ENCODE data around the gene WWTR1. TPM values are rescaled to one million over a fixed set of nuclear protein-coding genes. Genes with fewer than 3 reads are reported as not detected.
A peak's percentile ranks its signal among the peaks of the same experiment; 100 is the strongest.

WWTR1 gene
- polyA plus RNA-seq, 1 donor (not counting 4 experiments of a cell fraction or from before 2014, with no cell fraction given), result 77.3 TPM

GRCh38 chr3:149686996-149687395 lies 29.2 kb upstream of the WWTR1 start:
- H3K4me1 ChIP-seq (ENCODE audit: control insufficient read depth, extremely low read depth, insufficient read depth, low read length), result peaks cover 3% of the 10 kb centered on the region
- no peak overlapping the region for H3K9ac ChIP-seq (ENCODE audit: control insufficient read depth, extremely low read depth, insufficient read depth, low read length)
- H3K4me3 ChIP-seq (ENCODE audit: control insufficient read depth in 2 of 3, extremely low read depth in 1 of 3, insufficient read depth in 2 of 3, low read depth in 1 of 3, low read length in 3 of 3), result no peak overlapping the region
- dilution Hi-C loops (cut with MboI; ENCODE audit: extremely low pct_ligation_motif_present, low sequenced_read_pairs), result no loop called here
- H3K9me3 ChIP-seq (ENCODE audit: control insufficient read depth, low read depth, low read length), result no peaks in the 10 kb centered on the region
- no peaks in the 10 kb centered on the region for H3K79me2 ChIP-seq (ENCODE audit: control insufficient read depth, insufficient read depth, low read length)
- DNase-seq (ENCODE audit: low read depth, low spot score), result no peak
- no peak overlapping the region for H2AFZ ChIP-seq (ENCODE audit: control insufficient read depth, low read length)
- H4K20me1 ChIP-seq (ENCODE audit: control insufficient read depth, extremely low read depth, insufficient read depth, low read length), result no peaks in the 10 kb centered on the region
- H3K4me2 ChIP-seq (ENCODE audit: control insufficient read depth, extremely low read depth, insufficient read depth, low read depth, low read length), result no peak overlapping the region
- no peaks in the 10 kb centered on the region for H3K9me1 ChIP-seq (ENCODE audit: control insufficient read depth, extremely low read depth, insufficient read depth, low read length)
- no peak for FAIRE-seq
- no peak overlapping the region for H3K27ac ChIP-seq (ENCODE audit: control insufficient read depth, insufficient read depth, low read length)
- no peaks in the 10 kb centered on the region for H3K36me3 ChIP-seq (ENCODE audit: control insufficient read depth in 2 of 2, extremely low read depth in 1 of 2, insufficient read depth in 2 of 2, low read length in 2 of 2)
- H3K27me3 ChIP-seq (ENCODE audit: control insufficient read depth, extremely low read depth, insufficient read depth, low read length), result no peaks in the 10 kb centered on the region
- TF ChIP-seq EZH2 (IDR thresholded peaks at IDR 0.05; ENCODE audit: low read length) (no peak), CTCF (optimal IDR thresholded peaks at IDR 0.05 in 1 of 3, IDR thresholded peaks at IDR 0.05 in 1 of 3, conservative IDR thresholded peaks at IDR 0.05 in 1 of 3; ENCODE audit: extremely low read depth in 1 of 3, insufficient read depth in 2 of 3, low read length in 3 of 3) (no peak)

- no peaks in the 10 kb centered on the region for H3K27me3 ChIP-seq (ENCODE audit: control insufficient read depth, extremely low read depth, insufficient read depth, low read length)
- no peak overlapping the region for H3K4me2 ChIP-seq (ENCODE audit: control insufficient read depth, extremely low read depth, insufficient read depth, low read depth, low read length)
Observed at GRCh38 chr3:149678351-149678950, 20.6 kb upstream of the WWTR1 start.

More at GRCh38 chr3:149678351-149678950, 20.6 kb upstream of the WWTR1 start:
- Histone ChIP-seq H3K9me1 (ENCODE audit: control insufficient read depth, extremely low read depth, insufficient read depth, low read length) (no peaks in the 10 kb centered on the region), H2AFZ (ENCODE audit: control insufficient read depth, low read length) (no peak overlapping the region), H3K79me2 (ENCODE audit: control insufficient read depth, insufficient read depth, low read length) (no peaks in the 10 kb centered on the region), H3K36me3 (ENCODE audit: control insufficient read depth in 2 of 2, extremely low read depth in 1 of 2, insufficient read depth in 2 of 2, low read length in 2 of 2) (no peaks in the 10 kb centered on the region), H3K9ac (ENCODE audit: control insufficient read depth, extremely low read depth, insufficient read depth, low read length) (no peak overlapping the region), H3K4me1 (ENCODE audit: control insufficient read depth, extremely low read depth, insufficient read depth, low read length) (peaks cover 8% of the 10 kb centered on the region), H3K4me3 (ENCODE audit: control insufficient read depth in 2 of 3, extremely low read depth in 1 of 3, insufficient read depth in 2 of 3, low read depth in 1 of 3, low read length in 3 of 3) (no peak overlapping the region), H4K20me1 (ENCODE audit: control insufficient read depth, extremely low read depth, insufficient read depth, low read length) (no peaks in the 10 kb centered on the region), H3K27ac (ENCODE audit: control insufficient read depth, insufficient read depth, low read length) (no peak overlapping the region), H3K9me3 (ENCODE audit: control insufficient read depth, low read depth, low read length) (no peaks in the 10 kb centered on the region)
- dilution Hi-C loops (cut with MboI; ENCODE audit: extremely low pct_ligation_motif_present, low sequenced_read_pairs), result no loop called here
- DNase-seq (ENCODE audit: low read depth, low spot score) (peak; percentile 64), FAIRE-seq (peak; percentile 52)
- TF ChIP-seq CTCF (optimal IDR thresholded peaks at IDR 0.05 in 1 of 3, IDR thresholded peaks at IDR 0.05 in 1 of 3, conservative IDR thresholded peaks at IDR 0.05 in 1 of 3; ENCODE audit: extremely low read depth in 1 of 3, insufficient read depth in 2 of 3, low read length in 3 of 3) (no peak), EZH2 (IDR thresholded peaks at IDR 0.05; ENCODE audit: low read length) (no peak)
